Stimulated activated CD4-positive, alpha-beta T cell treated with anti-CD3 and anti-CD28 coated beads, Interleukin-1b, Interleukin-23, amount 100 ng/mL, for 24 hours (primary cell): Measurements from ENCODE around the gene HJURP.

Experiments used
- DNase-seq, 4 experiments: peaks; one replicate each; pipeline ENCODE4 v3.0.0-alpha.2; 2020; ENCODE audit warnings: low read depth in 4 of 4, low spot score in 1 of 4

The HJURP gene

GRCh38 chr2:233848276-233848675 is 6.1 kb downstream of the HJURP start:
- no peak for DNase-seq

- no peak for DNase-seq
Measured at GRCh38 chr2:233847248-233847898, 7.0 kb downstream of the HJURP start.

GRCh38 chr2:233846387-233847247 is 7.7 kb downstream of the HJURP start:
- DNase-seq, result no peak

- no peak for DNase-seq
Measured at GRCh38 chr2:233845301-233846060, 8.9 kb downstream of the HJURP start.

GRCh38 chr2:233844836-233845235 is 9.5 kb downstream of the HJURP start:
- DNase-seq, result no peak

GRCh38 chr2:233844064-233844807 is 10.1 kb downstream of the HJURP start:
- no peak for DNase-seq

- DNase-seq, result no peak
Measured at GRCh38 chr2:233841183-233841582, 13.2 kb downstream of the HJURP start.

GRCh38 chr2:233840520-233840919 is 13.8 kb downstream of the HJURP start:
- no peak for DNase-seq

- DNase-seq, result no peak
Measured at GRCh38 chr2:233839447-233839820, 14.9 kb downstream of the HJURP start.

GRCh38 chr2:233838726-233839446 is 15.4 kb downstream of the HJURP start:
- DNase-seq, result no peak

GRCh38 chr2:233838251-233838650 is 16.1 kb downstream of the HJURP start:
- no peak for DNase-seq

- no peak for DNase-seq
Measured at GRCh38 chr2:233837694-233838229, 16.6 kb downstream of the HJURP start.

GRCh38 chr2:233836359-233836758 is 18.0 kb downstream of the HJURP start:
- no peak for DNase-seq

GRCh38 chr2:233835230-233836186 is 18.8 kb downstream of the HJURP start:
- no peak for DNase-seq

GRCh38 chr2:233833345-233833744 is 21.0 kb downstream of the HJURP start:
- DNase-seq, result no peak

GRCh38 chr2:233832869-233833311 is 21.4 kb downstream of the HJURP start:
- DNase-seq, result no peak

- DNase-seq, result no peak
Measured at GRCh38 chr2:233832414-233832813, 21.9 kb downstream of the HJURP start.

GRCh38 chr2:233831861-233832260 is 22.5 kb downstream of the HJURP start:
- no peak for DNase-seq
